GM23338 (cell line): ENCODE results near the gene C2orf68. TPM values are rescaled to one million over a fixed set of nuclear protein-coding genes. Genes with fewer than 3 reads are reported as not detected.
A peak's percentile ranks its signal among the peaks of the same experiment; 100 is the strongest.
"Not testable (repeated sequence)": the region's sequence is repeated elsewhere in the genome, so short reads cannot be mapped to it uniquely, and the experiment has no call there.

Source experiments
- ATAC-seq: fragments of 200-7000 bp; cut with Tn5 transposase; 3 replicates; pipeline ENCODE4 v1.9.1; 2020
- DNase-seq: peaks from one replicate; pipeline ENCODE4 v3.0.0-alpha.2; 2015; ENCODE audit warnings: low spot score
- H2AFZ ChIP-seq: fragments of 200-600 bp; sonication (generic); 2 replicates; pipeline ENCODE4 v1.8.0; 2016; ENCODE audit warnings: antibody characterized with exemption, mild to moderate bottlenecking, moderate library complexity
- H3F3A ChIP-seq: fragments of 200-600 bp; sonication (generic); replicated peaks from 2 replicates; pipeline ENCODE4 v1.8.0; 2017; ENCODE audit warnings: antibody characterized with exemption, mixed run types, low read depth
- H3K27ac ChIP-seq: fragments of 200-600 bp; sonication (generic); 2 replicates; pipeline ENCODE4 v1.6.1; 2016; ENCODE audit warnings: low read depth
- H3K27me3 ChIP-seq: fragments of 200-600 bp; sonication (generic); 2 replicates; pipeline ENCODE4 v1.8.0; 2016; ENCODE audit warnings: mild to moderate bottlenecking, mixed run types, moderate library complexity; ENCODE audit not compliant: insufficient read depth
- H3K36me3 ChIP-seq: fragments of 200-600 bp; sonication (generic); 2 replicates; pipeline ENCODE4 v1.8.0; 2016; ENCODE audit warnings: mild to moderate bottlenecking; ENCODE audit not compliant: insufficient read depth
- H3K4me1 ChIP-seq: fragments of 200-600 bp; sonication (generic); 2 replicates; pipeline ENCODE4 v1.8.0; 2016; ENCODE audit warnings: mild to moderate bottlenecking, moderate library complexity; ENCODE audit not compliant: insufficient read depth
- H3K4me2 ChIP-seq: fragments of 200-600 bp; sonication (generic); 2 replicates; pipeline ENCODE4 v1.7.1; 2017; ENCODE audit warnings: mixed run types
- H3K4me3 ChIP-seq: fragments of 200-600 bp; sonication (generic); 2 replicates; pipeline ENCODE4 v1.6.1; 2016; ENCODE audit warnings: mixed run types
- H3K79me2 ChIP-seq: fragments of 200-600 bp; sonication (generic); replicated peaks from 2 replicates; pipeline ENCODE4 v1.8.0; 2017; ENCODE audit warnings: mild to moderate bottlenecking; ENCODE audit not compliant: insufficient read depth
- H3K9me2 ChIP-seq: fragments of 200-600 bp; sonication (generic); 2 replicates; pipeline ENCODE4 v1.8.0; 2017; ENCODE audit not compliant: insufficient read depth
- H4K20me1 ChIP-seq: fragments of 200-600 bp; sonication (generic); replicated peaks from 2 replicates; pipeline ENCODE4 v1.8.0; 2017; ENCODE audit warnings: mild to moderate bottlenecking; ENCODE audit not compliant: insufficient read depth
- H3K27ac Mint-ChIP-seq: 2 replicates; pipeline ENCODE4 v1.8.0; 2020; ENCODE audit warnings: inconsistent platforms, mild to moderate bottlenecking, moderate library complexity, mixed read lengths
- H3K27me3 Mint-ChIP-seq: 3 replicates; pipeline ENCODE4 v1.8.0; 2022; ENCODE audit warnings: low read depth, mild to moderate bottlenecking, moderate library complexity, mixed read lengths, inconsistent platforms; ENCODE audit not compliant: insufficient read depth, poor library complexity
- H3K36me3 Mint-ChIP-seq: 3 replicates; pipeline ENCODE4 v1.8.0; 2021; ENCODE audit warnings: low read depth, mild to moderate bottlenecking, inconsistent platforms, moderate library complexity, mixed read lengths
- H3K4me1 Mint-ChIP-seq: 3 replicates; pipeline ENCODE4 v1.8.0; 2020; ENCODE audit warnings: mild to moderate bottlenecking, inconsistent platforms, mixed read lengths
- H3K4me3 Mint-ChIP-seq: 3 replicates; pipeline ENCODE4 v1.8.0; 2021; ENCODE audit warnings: moderate library complexity, mild to moderate bottlenecking, inconsistent platforms, mixed read lengths
- H3K9me3 Mint-ChIP-seq: 3 replicates; pipeline ENCODE4 v1.8.0; 2020; ENCODE audit warnings: moderate library complexity, mild to moderate bottlenecking, inconsistent platforms, mixed read lengths
- CREB1 ChIP-seq: fragments of 250-450 bp; sonication (Bioruptor Pico); IDR thresholded peaks from 2 replicates; pipeline ENCODE4 v1.5.0; 2020; ENCODE audit warnings: low read depth, mild to moderate bottlenecking, moderate library complexity
- EZH2 ChIP-seq: fragments of 200-600 bp; sonication (generic); IDR thresholded peaks from one replicate; pipeline ENCODE4 v1.8.0; 2017; ENCODE audit warnings: antibody characterized with exemption, mild to moderate bottlenecking, low read depth; ENCODE audit not compliant: unreplicated experiment
- NANOG ChIP-seq: IDR thresholded peaks from 2 replicates; pipeline ENCODE4 v1.6.1; 2016; ENCODE audit warnings: antibody characterized with exemption, borderline replicate concordance
- ZNF462 ChIP-seq: fragments of 250-450 bp; sonication (Bioruptor Pico); IDR thresholded peaks from 2 replicates; pipeline ENCODE4 v1.5.0; 2020; ENCODE audit warnings: mild to moderate bottlenecking, moderate library complexity
- polyA plus RNA-seq: library from polyadenylated mRNA; unstranded; fragments of >200 nt; fragmentation: Nextera tagmentation; extraction: Ambion mirVana; gene quantifications from 2 replicates; pipeline ENCODE4 v1.2.1, GENCODE V29; 2016
- total RNA-seq: library from RNA; depleted of rRNA; stranded (reverse); fragments of >200 nt; shearing (Covaris generic); gene quantifications from 2 replicates; pipeline ENCODE4 v1.2.3, GENCODE V29; 2014
- TF ChIP-seq, protein P1 (sequence below), 2 experiments: fragments of 200-600 bp in 1 of 2; sonication (generic) in 1 of 2; conservative IDR thresholded peaks; 2 replicates each; pipeline versions ENCODE4 v1.5.1 to v1.6.1; 2016 to 2017; ENCODE audit warnings: antibody characterized with exemption in 2 of 2, low read depth in 2 of 2, mild to moderate bottlenecking in 2 of 2, moderate library complexity in 1 of 2

The C2orf68 gene
- total and polyA plus RNA-seq, 2 experiments from 2014 or later, result 26.8 to 76.4 TPM

- H3K9me2 ChIP-seq, result no peaks in the 10 kb centered on the region
- H3K4me3 Mint-ChIP-seq, result no peak overlapping the region
- peaks cover 3% of the 10 kb centered on the region; the same call in 1 of the 3 replicates for H3K9me3 Mint-ChIP-seq
- no peak overlapping the region; the same call in 1 of the 2 replicates for H3K27ac ChIP-seq
- no peaks in the 10 kb centered on the region for H3K27me3 ChIP-seq
- peaks cover 13% of the 10 kb centered on the region for H3K4me1 Mint-ChIP-seq
- peaks cover 23% of the 10 kb centered on the region for H3K79me2 ChIP-seq
- peaks cover 18% of the 10 kb centered on the region; the same call in 1 of the 2 replicates for H3F3A ChIP-seq
- H3K4me1 ChIP-seq, result peaks cover 3% of the 10 kb centered on the region; the same call in 1 of the 2 replicates
- H3K27me3 Mint-ChIP-seq, result peaks cover 21% of the 10 kb centered on the region
- H3K36me3 ChIP-seq, result 0 out of 2 replicates have a peak, but pooled peaks cover 3% of the 10 kb centered on the region
- H2AFZ ChIP-seq, result no peak overlapping the region
- no peak for ATAC-seq
- no peak overlapping the region for H3K27ac Mint-ChIP-seq
- DNase-seq, result no peak
- TF ChIP-seq, protein P1, sequence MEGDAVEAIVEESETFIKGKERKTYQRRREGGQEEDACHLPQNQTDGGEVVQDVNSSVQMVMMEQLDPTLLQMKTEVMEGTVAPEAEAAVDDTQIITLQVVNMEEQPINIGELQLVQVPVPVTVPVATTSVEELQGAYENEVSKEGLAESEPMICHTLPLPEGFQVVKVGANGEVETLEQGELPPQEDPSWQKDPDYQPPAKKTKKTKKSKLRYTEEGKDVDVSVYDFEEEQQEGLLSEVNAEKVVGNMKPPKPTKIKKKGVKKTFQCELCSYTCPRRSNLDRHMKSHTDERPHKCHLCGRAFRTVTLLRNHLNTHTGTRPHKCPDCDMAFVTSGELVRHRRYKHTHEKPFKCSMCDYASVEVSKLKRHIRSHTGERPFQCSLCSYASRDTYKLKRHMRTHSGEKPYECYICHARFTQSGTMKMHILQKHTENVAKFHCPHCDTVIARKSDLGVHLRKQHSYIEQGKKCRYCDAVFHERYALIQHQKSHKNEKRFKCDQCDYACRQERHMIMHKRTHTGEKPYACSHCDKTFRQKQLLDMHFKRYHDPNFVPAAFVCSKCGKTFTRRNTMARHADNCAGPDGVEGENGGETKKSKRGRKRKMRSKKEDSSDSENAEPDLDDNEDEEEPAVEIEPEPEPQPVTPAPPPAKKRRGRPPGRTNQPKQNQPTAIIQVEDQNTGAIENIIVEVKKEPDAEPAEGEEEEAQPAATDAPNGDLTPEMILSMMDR (conservative IDR thresholded peaks at IDR 0.05; ENCODE audit: low read depth in 2 of 2), result no peak
- TF ChIP-seq EZH2, result no peak
- no peak for TF ChIP-seq NANOG
- no peak overlapping the region for H3K4me3 ChIP-seq
- peak overlapping the region; percentile 53; the same call in 1 of the 2 replicates for H3K4me2 ChIP-seq
- peaks cover 30% of the 10 kb centered on the region for H4K20me1 ChIP-seq
- peaks cover 36% of the 10 kb centered on the region for H3K36me3 Mint-ChIP-seq
These were observed 7.1 kb downstream of the C2orf68 start for GRCh38 chr2:85604568-85605339.

DNA sequence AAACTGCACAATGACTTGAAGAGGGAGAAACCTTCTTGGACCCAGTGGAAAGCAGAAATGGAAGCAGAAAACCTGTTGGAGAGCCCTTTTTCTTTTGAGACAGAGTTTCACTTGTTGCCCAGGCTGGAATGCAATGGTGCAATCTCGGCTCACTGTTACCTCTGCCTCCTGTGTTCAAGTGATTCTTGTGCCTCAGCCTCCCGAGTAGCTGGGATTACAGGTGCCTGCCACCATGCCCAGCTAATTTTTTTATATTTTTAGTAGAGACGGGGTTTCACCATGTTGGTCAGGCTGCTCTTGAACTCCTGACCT, 7.8 kb downstream of the C2orf68 start:
- H3K36me3 Mint-ChIP-seq, result peaks cover 30% of the 10 kb centered on the region

DNA sequence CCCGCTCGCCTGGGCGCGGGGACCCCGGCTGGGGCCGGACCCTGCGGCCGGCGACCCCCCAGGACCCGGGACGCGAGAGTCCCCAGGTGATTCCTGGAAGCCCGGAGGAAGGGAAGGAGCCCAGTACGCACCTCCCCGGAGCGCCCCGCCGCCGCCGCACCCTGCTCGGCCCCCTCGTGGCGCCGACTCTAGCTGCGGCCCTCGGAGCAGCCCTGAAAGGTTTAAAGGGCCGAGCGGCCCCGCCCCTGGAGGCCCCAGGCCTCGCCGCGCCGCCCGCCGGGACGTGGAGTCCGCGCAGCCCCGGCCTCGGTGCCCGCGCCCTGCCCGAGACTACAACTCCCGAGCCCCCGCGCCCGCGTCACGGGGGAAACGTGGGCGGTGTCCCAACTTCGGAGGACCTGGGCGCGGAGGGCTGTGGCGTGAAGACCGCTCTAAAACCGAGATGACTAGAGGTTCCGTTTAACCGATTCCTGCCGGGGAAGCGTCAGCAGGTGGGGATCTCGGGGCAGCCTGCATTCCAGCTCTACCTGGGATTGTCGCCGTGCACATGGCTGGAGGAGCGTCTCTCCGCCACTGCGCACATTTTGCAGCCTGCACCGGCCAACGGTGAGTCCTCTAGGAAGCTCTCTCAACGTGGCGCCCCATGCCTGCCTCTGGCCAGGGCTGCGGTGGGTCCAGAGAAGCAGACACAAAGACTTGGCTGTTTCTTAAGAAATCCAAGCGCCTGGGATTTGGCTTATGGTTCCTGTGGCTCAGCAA, 9.2 kb downstream of the C2orf68 start, which contains the start of gene TMEM150A:
Gene TMEM150A (minus strand): TSS at position 223 of the 759 bp plus-strand sequence. CDS start 750 bp downstream, outside the sequence.
- ATAC-seq, result peak; percentile 92
- peak within 1 kb of the TSS; percentile 91 for H3K27ac Mint-ChIP-seq
- peaks cover 21% of the 10 kb centered on the region for H3K36me3 Mint-ChIP-seq
- Histone ChIP-seq H3K9me2 (no peaks in the 10 kb centered on the region), H2AFZ (peak within 1 kb of the TSS; percentile 93), H3K79me2 (peaks cover 23% of the 10 kb centered on the region), H4K20me1 (peaks cover 27% of the 10 kb centered on the region), H3F3A (peaks cover 14% of the 10 kb centered on the region; the same call in 1 of the 2 replicates), H3K36me3 (peaks cover 3% of the 10 kb centered on the region; the same call in 1 of the 2 replicates), H3K4me2 (peak within 1 kb of the TSS; percentile 93), H3K27me3 (no peaks in the 10 kb centered on the region), H3K4me3 (peak within 1 kb of the TSS; percentile 96), H3K4me1 (peaks cover 3% of the 10 kb centered on the region; the same call in 1 of the 2 replicates), H3K27ac (peak within 1 kb of the TSS; percentile 78; the same call in 1 of the 2 replicates)
- peaks cover 3% of the 10 kb centered on the region; the same call in 1 of the 3 replicates for H3K9me3 Mint-ChIP-seq
- H3K4me1 Mint-ChIP-seq, result peaks cover 9% of the 10 kb centered on the region
- peak; percentile 93 for DNase-seq
- H3K27me3 Mint-ChIP-seq, result peaks cover 26% of the 10 kb centered on the region
- peak within 1 kb of the TSS; percentile 88 for H3K4me3 Mint-ChIP-seq
- TF ChIP-seq ZNF462 (CRISPR knock-in tag), result no peak
- TF ChIP-seq CREB1 (CRISPR knock-in tag), result peak; percentile 86

More for the DNA sequence above, 7.8 kb downstream of the C2orf68 start:
- DNase-seq, H3K4me3 ChIP-seq, ATAC-seq, H3K27ac ChIP-seq, H3K4me1 ChIP-seq, H3K27me3 ChIP-seq, H3K36me3 ChIP-seq, H3K9me3 Mint-ChIP-seq, H2AFZ ChIP-seq, H3K9me2 ChIP-seq: not testable (repeated sequence)
- H4K20me1 ChIP-seq, result peaks cover 30% of the 10 kb centered on the region
- peaks cover 13% of the 10 kb centered on the region for H3K4me1 Mint-ChIP-seq
- peak overlapping the region; percentile 93; the same call in 1 of the 2 replicates for H3K4me2 ChIP-seq
- peak overlapping the region; percentile 88 for H3K4me3 Mint-ChIP-seq
- H3K79me2 ChIP-seq, result peaks cover 23% of the 10 kb centered on the region
- H3K27me3 Mint-ChIP-seq, result peaks cover 23% of the 10 kb centered on the region
- peaks cover 18% of the 10 kb centered on the region; the same call in 1 of the 2 replicates for H3F3A ChIP-seq
- H3K27ac Mint-ChIP-seq, result 0 out of 2 replicates have a peak overlapping the region, but pooled peaks have one; percentile 49
